ENCODE results near the gene UQCR11.

DNA sequence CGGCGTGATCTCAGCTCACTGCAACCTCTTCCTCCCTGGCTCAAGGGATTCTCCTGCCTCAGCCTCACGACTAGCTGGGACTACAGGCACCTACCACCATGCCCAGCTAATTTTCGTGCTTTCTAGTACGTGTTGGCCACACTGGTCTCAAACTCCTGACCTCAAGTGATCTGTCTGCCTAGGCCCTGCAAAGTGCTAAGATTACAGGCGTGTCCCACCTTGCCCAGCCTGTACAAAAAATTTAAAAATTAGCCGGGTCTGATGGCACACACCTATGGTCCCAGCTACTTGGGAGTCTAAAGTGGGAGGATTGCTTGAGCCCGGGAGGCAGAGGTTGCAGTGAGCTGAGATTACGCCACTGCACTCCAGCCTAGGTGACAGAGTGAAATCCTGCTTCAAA, 32.5 kb downstream of the UQCR11 start:
- TF ChIP-seq, protein P1, sequence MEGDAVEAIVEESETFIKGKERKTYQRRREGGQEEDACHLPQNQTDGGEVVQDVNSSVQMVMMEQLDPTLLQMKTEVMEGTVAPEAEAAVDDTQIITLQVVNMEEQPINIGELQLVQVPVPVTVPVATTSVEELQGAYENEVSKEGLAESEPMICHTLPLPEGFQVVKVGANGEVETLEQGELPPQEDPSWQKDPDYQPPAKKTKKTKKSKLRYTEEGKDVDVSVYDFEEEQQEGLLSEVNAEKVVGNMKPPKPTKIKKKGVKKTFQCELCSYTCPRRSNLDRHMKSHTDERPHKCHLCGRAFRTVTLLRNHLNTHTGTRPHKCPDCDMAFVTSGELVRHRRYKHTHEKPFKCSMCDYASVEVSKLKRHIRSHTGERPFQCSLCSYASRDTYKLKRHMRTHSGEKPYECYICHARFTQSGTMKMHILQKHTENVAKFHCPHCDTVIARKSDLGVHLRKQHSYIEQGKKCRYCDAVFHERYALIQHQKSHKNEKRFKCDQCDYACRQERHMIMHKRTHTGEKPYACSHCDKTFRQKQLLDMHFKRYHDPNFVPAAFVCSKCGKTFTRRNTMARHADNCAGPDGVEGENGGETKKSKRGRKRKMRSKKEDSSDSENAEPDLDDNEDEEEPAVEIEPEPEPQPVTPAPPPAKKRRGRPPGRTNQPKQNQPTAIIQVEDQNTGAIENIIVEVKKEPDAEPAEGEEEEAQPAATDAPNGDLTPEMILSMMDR (IDR thresholded peaks at IDR 0.05; ENCODE audit: low read length): no peak
- TF ChIP-seq EZH2 (optimal IDR thresholded peaks at IDR 0.05; ENCODE audit: low read depth, low read length) (no peak), EZH2phosphoT487 (IDR thresholded peaks at IDR 0.05; ENCODE audit: low read length) (no peak)

Data from MM.1S (cell line).